Measurements from ENCODE around the gene CLEC4F. TPM values are rescaled to one million over a fixed set of nuclear protein-coding genes. Genes with fewer than 3 reads are reported as not detected.

The CLEC4F gene
- total RNA-seq, 1 donor from 2014 or later = not detected

GRCh38 chr2:70837980-70838925, 17.9 kb upstream of the CLEC4F start:
- Mint-ChIP-seq H3K36me3 (ENCODE audit: low read depth) (no peaks in the 10 kb centered on the region), H3K4me1 (no peaks in the 10 kb centered on the region), H3K27ac (no peak overlapping the region), H3K4me3 (no peak overlapping the region), H3K9me3 (no peaks in the 10 kb centered on the region), H3K27me3 (peaks cover 14% of the 10 kb centered on the region)
- CTCF ChIA-PET = no interaction called here
- POLR2A ChIA-PET = no interaction called here
- ATAC-seq (ENCODE audit: low read depth) (no peak), DNase-seq (no peak)
- intact Hi-C loops (cut with micrococcal nuclease) = no loop called here
- TF ChIP-seq CTCF (IDR thresholded peaks at IDR 0.05) = no peak

GRCh38 chr2:70835643-70836042, 15.2 kb upstream of the CLEC4F start, which contains the start of gene CD207:
Gene CD207 (minus strand): TSS chr2:70835816. CDS start chr2:70835776, 40 bp downstream.
- no peak within 1 kb of the TSS for H3K4me3 Mint-ChIP-seq
- H3K27me3 Mint-ChIP-seq = peaks cover 9% of the 10 kb centered on the region
- H3K36me3 Mint-ChIP-seq (ENCODE audit: low read depth) = no peaks in the 10 kb centered on the region
- intact Hi-C loops (cut with micrococcal nuclease) = no loop called here
- no peak for ATAC-seq (ENCODE audit: low read depth)
- TF ChIP-seq CTCF (IDR thresholded peaks at IDR 0.05) = no peak
- DNase-seq = no peak
- no peaks in the 10 kb centered on the region for H3K9me3 Mint-ChIP-seq
- H3K27ac Mint-ChIP-seq = no peak within 1 kb of the TSS
- CTCF ChIA-PET = no interaction called here
- no peaks in the 10 kb centered on the region for H3K4me1 Mint-ChIP-seq
- POLR2A ChIA-PET = no interaction called here

- no peak for TF ChIP-seq CTCF (IDR thresholded peaks at IDR 0.05)
- Mint-ChIP-seq H3K4me3 (no peak overlapping the region), H3K4me1 (no peaks in the 10 kb centered on the region), H3K9me3 (no peaks in the 10 kb centered on the region), H3K27me3 (peaks cover 12% of the 10 kb centered on the region), H3K36me3 (ENCODE audit: low read depth) (no peaks in the 10 kb centered on the region), H3K27ac (no peak overlapping the region)
- ChIA-PET CTCF (no interaction called here), POLR2A (no interaction called here)
- intact Hi-C loops (cut with micrococcal nuclease) = no loop called here
- DNase-seq = no peak
- ATAC-seq (ENCODE audit: low read depth) = no peak
Measured at GRCh38 chr2:70834881-70835280, 14.5 kb upstream of the CLEC4F start.

- no peak for TF ChIP-seq CTCF (IDR thresholded peaks at IDR 0.05)
- Mint-ChIP-seq H3K4me3 (no peak overlapping the region), H3K27ac (no peak overlapping the region), H3K9me3 (no peaks in the 10 kb centered on the region), H3K4me1 (no peaks in the 10 kb centered on the region), H3K36me3 (ENCODE audit: low read depth) (no peaks in the 10 kb centered on the region), H3K27me3 (peaks cover 14% of the 10 kb centered on the region)
- CTCF ChIA-PET = no interaction called here
- intact Hi-C loops (cut with micrococcal nuclease) = no loop called here
- no peak for DNase-seq
- no peak for ATAC-seq (ENCODE audit: low read depth)
- POLR2A ChIA-PET = no interaction called here
Measured at GRCh38 chr2:70834106-70834505, 13.7 kb upstream of the CLEC4F start.

- H3K4me1 Mint-ChIP-seq = no peaks in the 10 kb centered on the region
- ChIA-PET CTCF (no interaction called here), POLR2A (no interaction called here)
- H3K9me3 Mint-ChIP-seq = no peaks in the 10 kb centered on the region
- intact Hi-C loops (cut with micrococcal nuclease) = no loop called here
- no peak overlapping the region for H3K4me3 Mint-ChIP-seq
- H3K27me3 Mint-ChIP-seq = peaks cover 18% of the 10 kb centered on the region
- DNase-seq = no peak
- no peaks in the 10 kb centered on the region for H3K36me3 Mint-ChIP-seq (ENCODE audit: low read depth)
- no peak for ATAC-seq (ENCODE audit: low read depth)
- no peak for TF ChIP-seq CTCF (IDR thresholded peaks at IDR 0.05)
- no peak overlapping the region for H3K27ac Mint-ChIP-seq
Measured at GRCh38 chr2:70833246-70833645, 12.8 kb upstream of the CLEC4F start.

Measured in activated B cell treated with CpG ODN at 0.5 μM for 24 hours (primary cell).